NCI-H146 (cell line): ENCODE data around the gene GCNT1.

Experiments used
- DNase-seq: peaks from one replicate; lab custom pipeline; 2025; lab: John Stamatoyannopoulos, UW

Gene GCNT1

DNA sequence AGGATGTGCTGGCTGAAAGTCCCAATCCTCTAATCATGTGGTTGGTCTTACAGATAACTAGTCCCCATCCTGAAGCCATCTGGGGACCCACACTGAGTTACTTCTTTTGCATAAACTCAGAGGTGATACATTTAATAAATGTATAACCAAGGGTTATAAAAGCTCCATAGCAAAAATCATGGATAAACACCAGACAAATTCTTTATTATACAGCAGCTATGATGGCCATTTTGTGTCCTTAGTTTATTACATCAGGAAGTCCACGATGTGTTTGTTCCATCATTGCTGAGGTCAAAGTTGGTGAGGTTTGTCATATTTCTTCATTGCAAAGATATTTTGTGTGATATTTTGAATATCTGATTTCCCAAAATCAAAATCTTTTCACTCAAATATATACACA lies 80.2 kb downstream of the GCNT1 start:
- no peak for DNase-seq

DNA sequence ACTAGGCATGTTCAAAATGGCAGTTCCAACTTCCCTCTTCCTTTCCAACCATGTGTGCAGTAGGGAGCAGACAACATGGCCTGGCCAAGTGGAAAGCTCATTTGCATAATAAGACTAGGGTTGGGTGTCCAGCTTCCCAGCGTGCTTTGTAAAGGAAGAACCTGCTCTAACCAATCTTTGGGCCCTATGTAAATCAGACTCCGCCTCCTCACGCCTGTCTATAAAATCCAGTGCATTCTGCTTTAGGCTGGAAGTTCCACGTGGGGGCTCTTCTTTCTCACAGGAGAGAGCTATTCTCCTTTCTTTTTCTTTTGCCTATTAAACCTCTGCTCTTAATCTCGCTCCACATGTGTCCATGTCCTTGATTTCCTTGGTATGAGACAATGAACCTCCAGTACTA lies 83.4 kb downstream of the GCNT1 start:
- DNase-seq, result peak; percentile 61

DNA sequence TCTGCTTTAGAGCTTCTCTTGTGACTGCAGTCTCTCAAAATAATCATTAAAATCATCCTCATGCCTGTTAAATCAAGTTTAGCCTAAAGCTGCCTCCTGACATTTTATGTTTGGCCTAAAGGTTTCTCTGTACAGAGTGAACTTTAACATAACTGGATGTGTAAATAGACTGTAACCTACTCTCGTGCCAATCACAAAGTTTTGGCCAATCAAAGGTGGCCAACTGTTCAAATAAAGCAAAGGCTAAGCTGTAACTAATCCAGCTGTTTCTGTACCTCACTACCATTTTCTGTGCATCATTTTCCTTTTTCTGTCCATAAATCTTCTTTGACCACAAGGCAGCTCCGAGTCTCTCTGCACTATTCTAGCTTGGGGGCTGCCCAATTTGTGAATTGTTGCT lies 86.2 kb downstream of the GCNT1 start:
- no peak for DNase-seq

DNA sequence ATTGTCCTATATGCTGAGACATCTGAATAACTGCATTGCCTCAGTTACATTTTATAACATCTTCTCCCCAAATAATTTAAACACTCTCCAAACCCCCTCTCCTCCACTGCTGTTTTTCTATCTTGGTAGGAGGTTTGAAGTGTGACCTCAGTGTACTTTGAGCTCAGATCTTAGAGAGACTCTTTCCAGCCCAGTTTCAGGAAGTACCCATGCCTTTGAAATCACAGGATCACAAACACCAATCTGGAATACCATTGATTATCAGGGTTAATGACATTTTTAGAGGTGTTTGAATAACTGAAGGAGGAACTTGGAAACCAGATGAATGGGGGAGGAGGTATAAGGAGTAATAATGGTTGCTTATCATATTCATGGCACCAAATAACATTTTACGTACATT lies 93.2 kb downstream of the GCNT1 start:
- DNase-seq, result no peak

DNA sequence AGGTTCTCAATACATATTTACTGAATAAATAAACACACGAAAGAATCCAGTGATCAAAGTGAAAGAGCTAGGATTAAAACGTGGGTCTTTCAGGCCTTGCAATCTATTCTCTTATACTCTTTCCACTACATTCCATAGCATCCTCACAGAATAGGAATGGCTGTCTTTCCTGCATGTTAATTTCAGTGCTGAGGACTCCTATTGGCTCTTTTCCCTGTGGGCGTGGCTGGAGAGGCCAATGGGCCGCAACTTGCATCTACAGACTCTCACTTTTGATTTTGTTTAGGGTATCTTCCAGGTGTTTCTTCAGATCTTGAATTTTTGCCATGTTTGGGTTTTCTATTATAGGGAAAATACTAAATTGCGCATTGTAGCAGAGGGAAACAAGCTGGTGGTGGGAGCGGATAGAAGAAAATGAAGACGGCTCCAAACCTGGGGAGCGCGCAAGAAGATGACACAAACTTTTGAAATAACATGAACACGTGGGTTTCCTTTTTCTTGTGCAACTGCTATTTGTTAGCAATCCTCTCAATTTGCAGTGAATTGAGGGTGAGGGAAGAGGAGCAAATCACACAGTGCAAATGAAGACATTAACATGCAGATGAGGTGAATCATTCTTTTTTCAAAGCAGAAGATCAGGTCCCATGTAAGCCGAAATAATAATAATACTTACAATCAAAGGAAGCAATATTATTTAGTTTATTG lies 93.9 kb downstream of the GCNT1 start:
- no peak for DNase-seq

DNA sequence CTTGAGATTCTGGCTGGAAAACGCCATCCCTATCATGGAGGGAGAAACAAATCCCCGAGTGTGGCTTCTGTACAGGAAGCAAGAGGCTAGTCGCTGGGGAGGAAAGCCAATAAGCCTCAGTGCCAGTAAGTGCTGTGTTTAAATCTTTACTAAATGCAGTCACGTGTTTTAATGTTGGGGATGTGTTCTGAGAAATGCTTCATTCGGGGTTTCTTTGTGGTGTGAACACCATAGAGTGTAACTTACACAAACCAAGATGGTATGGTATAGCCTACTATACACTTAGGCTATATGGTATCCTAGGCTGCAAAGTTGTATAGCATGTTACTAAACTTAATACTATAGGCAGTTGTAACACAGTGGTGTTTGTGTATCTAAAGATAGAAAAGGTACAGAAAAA lies 94.7 kb downstream of the GCNT1 start:
- no peak for DNase-seq
